IMR-90 (cell line): ENCODE data around the gene MED12L. TPM values are rescaled to one million over a fixed set of nuclear protein-coding genes. Genes with fewer than 3 reads are reported as not detected.

ENCODE experiments used
- ATAC-seq: fragments of 200-7000 bp; cut with Tn5 transposase; 2 replicates; pipeline ENCODE4 v1.9.1; 2020; ENCODE audit warnings: low read depth, mild to moderate bottlenecking, moderate library complexity
- BruUV-seq: library from RNA; stranded (reverse); fragments of 400-500 nt; replicated peaks from 2 replicates; lab custom pipeline; 2021; lab: Mats Ljungman, UMichigan
- CTCF ChIA-PET: fragments of 300-600 bp; formaldehyde crosslinking; extraction: SDS; loops from one replicate; lab custom pipeline; 2021; ENCODE audit warnings: antibody characterized with exemption; lab: Yijun Ruan, JAX
- POLR2A ChIA-PET: fragments of 300-600 bp; sonication (Branson Sonifier 250); formaldehyde crosslinking; loops from one replicate; lab custom pipeline; 2022; ENCODE audit warnings: antibody characterized with exemption; ENCODE audit not compliant: unreplicated experiment; lab: Charles Lee
- DNase-seq: peaks from one replicate; pipeline ENCODE4 v3.0.0; 2013
- H2AFZ ChIP-seq: replicated peaks from 2 replicates; pipeline ENCODE3; 2013; ENCODE audit warnings: low read length, mild to moderate bottlenecking; ENCODE audit not compliant: poor library complexity
- H2AK5ac ChIP-seq: 2 replicates; pipeline ENCODE4 v1.6.1; 2013; ENCODE audit warnings: low read depth, low read length, inconsistent platforms
- H2AK9ac ChIP-seq: replicated peaks from 2 replicates; pipeline ENCODE3; 2013; ENCODE audit warnings: mild to moderate bottlenecking, low read depth, low read length, moderate library complexity; ENCODE audit not compliant: poor library complexity
- H2BK120ac ChIP-seq: 2 replicates; pipeline ENCODE4 v1.6.1; 2013; ENCODE audit warnings: low read depth, low read length, inconsistent platforms
- H2BK15ac ChIP-seq: 3 replicates; pipeline ENCODE4 v1.6.1; 2013; ENCODE audit warnings: low read depth, low read length, inconsistent platforms
- H2BK20ac ChIP-seq: 2 replicates; pipeline ENCODE4 v1.6.1; 2013; ENCODE audit warnings: low read depth, mild to moderate bottlenecking, inconsistent platforms, low read length, moderate library complexity
- H2BK5ac ChIP-seq: 2 replicates; pipeline ENCODE4 v1.6.1; 2013; ENCODE audit warnings: mild to moderate bottlenecking, low read depth, low read length, inconsistent platforms; ENCODE audit not compliant: poor library complexity, severe bottlenecking
- H3K14ac ChIP-seq: replicated peaks from 2 replicates; pipeline ENCODE4 v1.6.1; 2013; ENCODE audit warnings: low read depth, low read length, inconsistent platforms
- H3K18ac ChIP-seq: 2 replicates; pipeline ENCODE4 v1.6.1; 2013; ENCODE audit warnings: low read depth, low read length, control low read depth
- H3K23ac ChIP-seq: 2 replicates; pipeline ENCODE4 v1.6.1; 2013; ENCODE audit warnings: low read depth, low read length, inconsistent platforms
- H3K27ac ChIP-seq: 2 replicates; pipeline ENCODE4 v1.5.1; 2013; ENCODE audit warnings: mild to moderate bottlenecking, control low read depth, low read length; ENCODE audit not compliant: insufficient read depth
- H3K27me3 ChIP-seq: 2 replicates; pipeline ENCODE4 v1.6.1; 2013; ENCODE audit warnings: low read length; ENCODE audit not compliant: control insufficient read depth, insufficient read depth
- H3K36me3 ChIP-seq: 2 replicates; pipeline ENCODE4 v1.6.1; 2013; ENCODE audit warnings: low read length, mixed read lengths; ENCODE audit not compliant: control insufficient read depth, insufficient read depth
- H3K4ac ChIP-seq: 2 replicates; pipeline ENCODE4 v1.6.1; 2013; ENCODE audit warnings: low read depth, low read length, inconsistent platforms
- H3K4me1 ChIP-seq: 2 replicates; pipeline ENCODE4 v1.6.1; 2013; ENCODE audit warnings: low read length, mixed read lengths; ENCODE audit not compliant: control insufficient read depth, insufficient read depth
- H3K4me2 ChIP-seq: 2 replicates; pipeline ENCODE4 v1.6.1; 2013; ENCODE audit warnings: low read depth, mild to moderate bottlenecking, control low read depth, low read length, moderate library complexity
- H3K4me3 ChIP-seq: 2 replicates; pipeline ENCODE4 v1.5.1; 2013; ENCODE audit warnings: low read depth, mild to moderate bottlenecking, control low read depth, low read length, moderate library complexity; ENCODE audit not compliant: insufficient read depth
- H3K56ac ChIP-seq: 2 replicates; pipeline ENCODE4 v1.6.1; 2013; ENCODE audit warnings: low read length, inconsistent platforms; ENCODE audit not compliant: insufficient read depth; ENCODE audit errors: extremely low read depth
- H3K79me1 ChIP-seq, 2 experiments: 2 replicates each; pipeline ENCODE4 v1.6.1; 2013; ENCODE audit warnings: low read length in 2 of 2, inconsistent platforms in 1 of 2, low read depth in 1 of 2
- H3K9ac ChIP-seq: 2 replicates; pipeline ENCODE4 v1.6.1; 2013; ENCODE audit warnings: low read depth, low read length, control low read depth
- H3K9me1 ChIP-seq: 2 replicates; pipeline ENCODE4 v1.6.1; 2013; ENCODE audit warnings: low read length, inconsistent platforms; ENCODE audit not compliant: insufficient read depth
- H3K9me3 ChIP-seq: 2 replicates; pipeline ENCODE4 v1.6.1; 2013; ENCODE audit warnings: low read length; ENCODE audit not compliant: control insufficient read depth, insufficient read depth
- H4K20me1 ChIP-seq: 2 replicates; pipeline ENCODE4 v1.6.1; 2013; ENCODE audit warnings: low read length, inconsistent platforms; ENCODE audit not compliant: insufficient read depth
- H4K5ac ChIP-seq: 2 replicates; pipeline ENCODE4 v1.6.1; 2013; ENCODE audit warnings: mild to moderate bottlenecking, low read depth, low read length, control low read depth
- H4K8ac ChIP-seq, 2 experiments: 2 replicates each; pipeline ENCODE4 v1.6.1; 2013; ENCODE audit warnings: low read depth in 2 of 2, low read length in 2 of 2, control low read depth in 1 of 2, inconsistent platforms in 1 of 2
- H4K91ac ChIP-seq: 2 replicates; pipeline ENCODE4 v1.6.1; 2013; ENCODE audit warnings: low read depth, low read length, inconsistent platforms; ENCODE audit not compliant: insufficient read depth
- BHLHE40 ChIP-seq: fragments of 150-350 bp; IDR thresholded peaks from 2 replicates; pipeline ENCODE4 v1.6.1; 2016; ENCODE audit warnings: mild to moderate bottlenecking, low read depth, low read length
- CEBPB ChIP-seq: IDR thresholded peaks from 2 replicates; pipeline ENCODE4 v1.6.1; 2012; ENCODE audit warnings: low read depth, low read length, improper control_type of control experiment
- CHD1 ChIP-seq: IDR thresholded peaks from 2 replicates; pipeline ENCODE4 v1.6.1; 2012; ENCODE audit warnings: low read depth, low read length, improper control_type of control experiment
- CTCF ChIP-seq: conservative IDR thresholded peaks from 2 replicates; pipeline ENCODE4 v1.5.1; 2012; ENCODE audit warnings: mild to moderate bottlenecking, low read depth, low read length, improper control_type of control experiment
- ELK1 ChIP-seq: fragments of 150-350 bp; IDR thresholded peaks from 2 replicates; pipeline ENCODE4 v1.6.1; 2016; ENCODE audit warnings: low read depth, mild to moderate bottlenecking, low read length, moderate library complexity, borderline replicate concordance
- FOS ChIP-seq: fragments of 150-350 bp; IDR thresholded peaks from 2 replicates; pipeline ENCODE4 v1.6.1; 2016; ENCODE audit warnings: low read depth, low read length
- MAZ ChIP-seq: IDR thresholded peaks from 2 replicates; pipeline ENCODE4 v1.6.1; 2012; ENCODE audit warnings: low read depth, mild to moderate bottlenecking, low read length, improper control_type of control experiment, moderate library complexity, borderline replicate concordance
- MXI1 ChIP-seq: IDR thresholded peaks from 2 replicates; pipeline ENCODE4 v1.6.1; 2012; ENCODE audit warnings: low read depth, mild to moderate bottlenecking, low read length, moderate library complexity, borderline replicate concordance
- NFE2L2 ChIP-seq: fragments of 150-350 bp; IDR thresholded peaks from 2 replicates; pipeline ENCODE4 v1.6.1; 2016; ENCODE audit warnings: low read depth, mild to moderate bottlenecking, low read length
- POLR2A ChIP-seq: IDR thresholded peaks from 2 replicates; pipeline ENCODE4 v1.6.1; 2012; ENCODE audit warnings: mild to moderate bottlenecking, low read depth, low read length
- RAD21 ChIP-seq: IDR thresholded peaks from 2 replicates; pipeline ENCODE4 v1.6.1; 2012; ENCODE audit warnings: low read length, improper control_type of control experiment
- RCOR1 ChIP-seq: IDR thresholded peaks from 2 replicates; pipeline ENCODE4 v1.6.1; 2012; ENCODE audit warnings: mild to moderate bottlenecking, low read length, improper control_type of control experiment; ENCODE audit not compliant: insufficient replicate concordance
- RFX5 ChIP-seq: IDR thresholded peaks from 2 replicates; pipeline ENCODE4 v1.8.0; 2012; ENCODE audit warnings: low read depth, mild to moderate bottlenecking, low read length, moderate library complexity
- WGBS, 2 experiments: methylation state at CpG; one replicate each; pipeline versions ENCODE4 v1.1.5 to v1.1.7; 2013; ENCODE audit warnings: missing lambda C conversion rate in 2 of 2; ENCODE audit not compliant: insufficient read length in 1 of 2; ENCODE audit errors: extremely low coverage in 2 of 2; 5-methylcytosine and 5-hydroxymethylcytosine counted together
- dilution Hi-C: fragments of 300-500 bp; cut with HindIII; formaldehyde crosslinking; loops from one replicate; pipeline ENCODE4 v1.14.3; 2018; ENCODE audit warnings: low sequenced_read_pairs; ENCODE audit not compliant: unreplicated experiment
- in situ Hi-C: fragments of 300-500 bp; cut with MboI; formaldehyde crosslinking; loops from 3 replicates; pipeline ENCODE4 v1.14.3; 2019; ENCODE audit warnings: low sequenced_read_pairs, inconsistent platforms, mixed read lengths
- intact Hi-C: fragments of 100-400 bp; cut with micrococcal nuclease; formaldehyde crosslinking; loops from 2 replicates; pipeline ENCODE4 v1.10.0; 2022
- polyA plus RNA-seq, 3 experiments: library from polyadenylated mRNA; depleted of rRNA; stranded (reverse); fragments of >200 nt; gene quantifications; 2 replicates each; pipeline ENCODE4 v1.2.3, GENCODE V29; 2012; ENCODE audit warnings: low replicate concordance in 1 of 3
- total RNA-seq: library from RNA; depleted of rRNA; stranded (reverse); fragments of >200 nt; gene quantifications from 2 replicates; pipeline ENCODE4 v1.2.3, GENCODE V29; 2012
- TF ChIP-seq, protein P1 (sequence below): fragments of 150-350 bp; IDR thresholded peaks from 2 replicates; pipeline ENCODE4 v1.6.1; 2017; ENCODE audit warnings: mild to moderate bottlenecking, antibody characterized with exemption, low read length, low read depth

MED12L gene
- total and polyA plus RNA-seq, 2 of the 4 experiments (the other 2 are of a cell fraction) = 0.05 to 0.18 TPM

- Histone ChIP-seq H3K9me1 (peaks cover 3% of the 10 kb centered on the region; the same call in 1 of the 2 replicates), H3K9me3 (no peaks in the 10 kb centered on the region), H3K56ac (no peak overlapping the region), H3K9ac (no peak overlapping the region), H4K20me1 (no peaks in the 10 kb centered on the region), H2AFZ (no peak overlapping the region), H2BK15ac (peak overlapping the region; percentile 83; the same call in 1 of the 3 replicates), H3K4ac (peak overlapping the region; percentile 62), H2AK9ac (no peak overlapping the region), H3K27ac (no peak overlapping the region), H3K36me3 (no peaks in the 10 kb centered on the region), H3K18ac (peak overlapping the region; percentile 61), H4K5ac (0 out of 2 replicates have a peak overlapping the region, but pooled peaks have one; percentile 39), H4K8ac (0 out of 4 replicates have a peak overlapping the region, but pooled peaks have one; percentile 23 to 26), H2BK5ac (peak overlapping the region; percentile 43), H2AK5ac (peak overlapping the region; percentile 54), H2BK20ac (peak overlapping the region; percentile 73; the same call in 1 of the 2 replicates), H3K14ac (0 out of 2 replicates have a peak overlapping the region, but pooled peaks have one; percentile 23), H4K91ac (peak overlapping the region; percentile 41; the same call in 1 of the 2 replicates), H3K79me1 (no peaks in the 10 kb centered on the region), H3K23ac (no peak overlapping the region), H3K27me3 (no peaks in the 10 kb centered on the region), H3K4me2 (no peak overlapping the region), H3K4me3 (no peak overlapping the region), H3K4me1 (peaks cover 13% of the 10 kb centered on the region), H2BK120ac (peak overlapping the region; percentile 63)
- in situ Hi-C loops = no loop called here
- no CpG with 5 or more reads among the region's 6 CpGs for WGBS, 2 experiments
- DNase-seq = no peak
- ChIA-PET CTCF (no interaction called here), POLR2A (no interaction called here)
- intact Hi-C loops = no loop called here
- no TSS peak for BruUV-seq
- no peak for ATAC-seq
- TF ChIP-seq POLR2A (no peak), MXI1 (no peak), CEBPB (no peak), CTCF (no peak), NFE2L2 (no peak), FOS (no peak), MAZ (no peak), BHLHE40 (no peak), RFX5 (no peak), CHD1 (no peak), RAD21 (no peak), RCOR1 (no peak), ELK1 (no peak)
- TF ChIP-seq, protein P1, sequence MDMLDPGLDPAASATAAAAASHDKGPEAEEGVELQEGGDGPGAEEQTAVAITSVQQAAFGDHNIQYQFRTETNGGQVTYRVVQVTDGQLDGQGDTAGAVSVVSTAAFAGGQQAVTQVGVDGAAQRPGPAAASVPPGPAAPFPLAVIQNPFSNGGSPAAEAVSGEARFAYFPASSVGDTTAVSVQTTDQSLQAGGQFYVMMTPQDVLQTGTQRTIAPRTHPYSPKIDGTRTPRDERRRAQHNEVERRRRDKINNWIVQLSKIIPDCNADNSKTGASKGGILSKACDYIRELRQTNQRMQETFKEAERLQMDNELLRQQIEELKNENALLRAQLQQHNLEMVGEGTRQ = no peak
- dilution Hi-C loops = no loop called here
These were observed 220.8 kb downstream of the MED12L start for GRCh38 chr3:151306168-151306810.
